NCI-H146 treated with DMSO at 0.1 percent for 48 hours (cell line): Measurements from ENCODE around the gene NMT1.

Experiments used
- DNase-seq: peaks from one replicate; lab custom pipeline; 2025; ENCODE audit not compliant: unreplicated experiment; lab: John Stamatoyannopoulos, UW

Gene NMT1

GRCh38 chr17:45060797-45061605 lies at the start of gene NMT1:
Gene NMT1 (plus strand): TSS chr17:45061317. CDS start chr17:45061330, 13 bp downstream.
- peak; percentile 99 for DNase-seq

DNA sequence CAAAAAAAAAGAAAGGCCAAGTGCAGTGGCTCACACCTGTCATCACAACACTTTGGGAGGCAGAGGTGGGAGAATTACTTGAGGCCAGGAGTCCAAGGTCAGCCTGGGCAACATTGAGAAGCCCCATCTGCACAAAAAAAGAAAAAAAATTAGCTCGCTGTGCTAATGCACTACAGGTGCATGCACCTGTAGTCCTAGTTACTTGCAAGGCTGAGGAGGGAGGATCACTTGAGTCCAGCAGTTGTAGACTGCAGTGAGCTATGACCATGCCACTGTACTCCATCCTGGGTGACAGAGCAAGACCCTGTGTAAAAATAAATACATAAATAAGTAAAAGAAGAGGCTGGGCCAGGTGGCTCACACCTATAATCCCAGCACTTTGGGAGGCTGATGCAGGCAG lies 49.4 kb upstream of the NMT1 start:
- DNase-seq = no peak

DNA sequence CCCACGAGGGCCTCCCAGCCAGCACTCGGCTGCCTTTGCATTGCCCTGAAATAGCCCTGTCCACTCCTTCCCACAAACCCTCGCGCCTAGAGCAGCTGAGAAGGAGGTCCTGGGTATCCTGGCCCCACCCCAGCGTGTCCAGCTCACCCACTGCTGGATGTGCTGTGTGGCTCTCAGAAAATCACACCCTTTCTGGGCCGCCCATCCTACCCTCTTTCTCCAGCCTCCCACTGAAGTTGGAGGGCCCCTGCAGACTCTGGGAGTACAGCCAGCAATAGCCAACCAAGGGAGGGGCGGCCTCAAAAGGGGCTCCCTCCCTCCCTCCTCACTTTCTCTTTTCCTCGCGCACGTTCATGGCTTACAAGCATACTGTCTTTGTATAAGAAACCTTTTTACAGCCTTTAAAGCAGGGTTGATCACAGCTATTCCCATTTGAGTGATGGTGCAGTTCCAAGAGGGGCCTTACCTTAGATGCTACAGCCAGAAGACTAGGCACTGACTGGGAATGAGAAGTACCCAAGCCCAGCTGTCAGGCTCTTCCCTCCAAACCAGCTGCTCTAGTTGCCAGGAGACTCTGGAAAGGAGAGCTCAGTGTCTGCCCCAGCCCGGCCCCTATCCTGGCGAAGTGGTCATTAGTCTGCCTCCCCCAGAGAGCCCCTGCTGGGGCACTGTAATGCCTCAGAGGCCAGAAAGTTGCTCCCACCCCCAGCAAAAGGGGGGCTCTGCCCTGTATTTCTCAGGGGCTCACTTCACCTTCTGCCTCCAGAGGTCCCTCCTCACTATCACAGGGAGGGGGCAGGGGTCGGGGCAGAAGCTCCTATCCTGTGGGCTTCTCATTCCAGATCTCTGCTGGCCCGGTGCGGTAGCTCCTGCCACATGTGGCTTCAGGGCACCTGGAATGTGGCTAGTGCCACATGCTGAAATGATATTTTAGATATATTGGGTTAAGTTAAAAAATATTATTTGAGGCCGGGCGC lies 47.8 kb upstream of the NMT1 start:
- DNase-seq = peak; percentile 58

- no peak for DNase-seq
Observed at GRCh38 chr17:45016237-45016636, 44.9 kb upstream of the NMT1 start.

DNA sequence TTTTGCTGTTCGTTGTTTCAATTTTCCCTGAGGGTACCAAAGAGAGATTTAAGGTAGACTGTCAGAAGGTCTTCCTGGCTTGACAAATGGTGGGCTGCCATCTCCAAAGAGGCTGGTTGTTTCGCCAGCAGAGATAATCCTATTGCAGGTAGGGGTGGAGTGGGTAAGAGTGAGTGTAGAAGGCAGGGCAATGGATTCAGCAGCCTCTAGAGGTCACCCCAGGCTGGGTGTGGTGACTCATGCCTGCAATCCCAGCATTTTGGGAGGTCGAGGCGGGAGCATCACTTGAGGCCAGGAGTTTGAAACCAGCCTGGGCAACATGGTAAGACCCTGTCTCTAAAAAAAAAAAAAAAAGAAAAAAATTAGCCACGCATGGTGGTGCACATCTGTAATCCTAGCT lies 44.3 kb upstream of the NMT1 start:
- DNase-seq = no peak

DNA sequence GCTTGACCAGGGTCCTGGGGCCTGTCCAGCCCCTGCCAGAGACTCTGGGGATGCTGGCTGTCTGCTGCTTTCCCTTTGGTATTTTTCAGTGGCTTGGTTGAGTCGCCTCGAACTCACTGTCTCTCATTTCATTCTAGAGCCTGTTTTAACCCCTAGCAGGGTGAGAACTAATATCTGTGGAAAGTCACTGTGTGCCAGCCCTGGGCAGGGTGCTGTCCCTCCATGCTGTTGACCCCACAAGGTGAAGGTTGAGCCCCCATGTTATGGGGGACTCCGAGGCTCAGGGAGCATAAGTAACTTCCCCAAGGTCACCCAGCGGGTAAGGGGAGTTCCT lies 42.6 kb upstream of the NMT1 start:
- DNase-seq = no peak

DNA sequence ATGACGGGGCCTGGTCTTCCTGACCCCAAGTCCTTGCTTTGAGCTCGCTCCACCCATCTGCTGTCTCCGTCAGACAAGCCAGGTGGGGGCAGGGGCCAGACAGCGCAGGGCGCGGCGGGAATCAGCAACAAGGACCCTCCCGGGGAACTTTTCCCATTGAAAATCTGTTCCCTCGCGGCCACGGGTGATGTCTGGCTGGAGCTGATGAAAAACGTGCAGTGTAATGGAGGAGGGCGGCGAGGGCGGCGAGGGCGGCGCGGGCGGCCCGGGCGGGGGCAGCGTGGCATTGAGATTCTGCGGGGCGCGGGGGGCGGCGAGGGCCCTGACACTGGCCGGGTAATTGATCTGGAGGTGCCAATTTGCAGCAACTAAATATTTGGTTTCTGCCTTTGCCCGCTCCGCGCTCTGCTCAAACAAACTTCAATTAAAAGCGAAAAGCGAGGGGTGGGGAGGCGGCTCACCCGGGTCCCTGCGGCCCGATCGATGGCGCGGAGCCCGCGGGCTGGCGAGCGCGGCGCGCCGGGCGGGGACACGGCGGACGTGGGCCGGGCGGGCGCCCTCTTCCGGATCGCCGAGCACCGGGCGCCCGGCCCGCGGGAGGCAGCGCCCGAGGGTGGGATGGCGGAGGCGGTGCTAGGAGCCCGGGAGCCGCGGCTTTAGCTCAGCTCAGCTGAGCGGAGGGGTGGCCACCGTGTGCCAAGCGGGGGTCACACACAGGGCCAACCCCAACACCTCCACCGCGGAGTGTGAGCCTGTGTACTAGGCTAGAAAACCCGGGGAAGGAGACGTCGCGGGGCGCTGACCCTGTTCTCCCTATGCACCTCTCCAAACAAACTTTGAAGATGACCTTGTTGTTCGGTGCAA lies 42.0 kb upstream of the NMT1 start:
- DNase-seq = peak; percentile 22

GRCh38 chr17:45020354-45021138 lies 40.6 kb upstream of the NMT1 start:
- no peak for DNase-seq

DNA sequence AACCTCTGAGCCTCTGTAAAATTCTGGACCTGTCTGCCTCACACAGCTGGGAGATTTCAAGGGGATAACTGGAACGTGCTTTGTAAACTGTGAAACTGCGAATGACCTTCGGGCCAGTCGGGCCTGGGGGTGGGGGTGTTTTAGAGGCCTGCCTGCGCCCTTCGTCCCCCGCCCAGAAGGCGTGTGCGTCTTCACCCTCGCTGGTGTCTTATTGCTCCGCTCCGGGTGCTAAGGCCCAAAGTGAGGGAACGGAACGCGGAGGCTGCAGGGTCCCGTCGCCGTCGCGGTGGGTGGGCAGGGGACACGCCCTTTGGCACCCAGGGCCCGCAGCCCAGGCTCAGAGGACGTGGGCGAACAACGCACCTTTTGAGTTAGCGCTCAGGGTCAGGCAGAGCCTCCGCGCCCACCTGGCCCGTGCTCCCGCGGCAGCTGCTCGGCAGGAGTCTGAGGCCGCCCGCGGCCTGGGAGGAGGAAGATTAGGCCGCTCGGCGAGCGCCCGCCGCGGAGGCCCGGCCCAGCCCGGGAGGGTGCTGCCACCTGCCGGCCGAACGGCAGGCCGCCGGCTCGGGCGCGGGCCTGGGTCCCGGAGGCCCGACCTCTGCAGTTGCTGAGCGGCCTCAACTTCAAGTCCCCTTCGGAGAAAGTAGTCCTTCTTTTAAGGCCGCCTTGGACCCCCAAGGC lies 39.4 kb upstream of the NMT1 start:
- DNase-seq = peak; percentile 43

DNA sequence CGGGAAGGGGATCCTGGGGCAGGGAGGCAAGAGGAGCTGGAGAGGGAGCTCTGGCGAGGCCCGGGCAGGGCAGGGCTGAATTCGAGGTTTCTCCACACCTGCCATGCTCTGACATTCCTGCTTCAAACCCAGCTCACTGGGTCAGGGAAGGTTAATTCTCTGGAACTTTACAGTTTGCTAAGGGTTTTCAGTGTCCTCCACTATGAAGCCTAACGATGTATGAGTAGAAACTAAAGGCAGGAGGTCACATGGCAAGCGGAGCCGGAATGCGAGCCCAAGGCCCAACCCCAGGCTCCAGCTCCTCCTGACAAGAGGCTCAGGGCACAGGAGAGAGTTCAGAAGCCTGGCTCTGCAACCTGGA lies 38.8 kb upstream of the NMT1 start:
- no peak for DNase-seq

GRCh38 chr17:45022655-45023339 lies 38.3 kb upstream of the NMT1 start:
- no peak for DNase-seq

GRCh38 chr17:45029096-45029495 lies 32.0 kb upstream of the NMT1 start:
- DNase-seq = no peak

GRCh38 chr17:45029758-45030423 lies 31.2 kb upstream of the NMT1 start:
- DNase-seq = no peak

- DNase-seq = no peak
Observed at GRCh38 chr17:45030733-45031132, 30.4 kb upstream of the NMT1 start.

DNA sequence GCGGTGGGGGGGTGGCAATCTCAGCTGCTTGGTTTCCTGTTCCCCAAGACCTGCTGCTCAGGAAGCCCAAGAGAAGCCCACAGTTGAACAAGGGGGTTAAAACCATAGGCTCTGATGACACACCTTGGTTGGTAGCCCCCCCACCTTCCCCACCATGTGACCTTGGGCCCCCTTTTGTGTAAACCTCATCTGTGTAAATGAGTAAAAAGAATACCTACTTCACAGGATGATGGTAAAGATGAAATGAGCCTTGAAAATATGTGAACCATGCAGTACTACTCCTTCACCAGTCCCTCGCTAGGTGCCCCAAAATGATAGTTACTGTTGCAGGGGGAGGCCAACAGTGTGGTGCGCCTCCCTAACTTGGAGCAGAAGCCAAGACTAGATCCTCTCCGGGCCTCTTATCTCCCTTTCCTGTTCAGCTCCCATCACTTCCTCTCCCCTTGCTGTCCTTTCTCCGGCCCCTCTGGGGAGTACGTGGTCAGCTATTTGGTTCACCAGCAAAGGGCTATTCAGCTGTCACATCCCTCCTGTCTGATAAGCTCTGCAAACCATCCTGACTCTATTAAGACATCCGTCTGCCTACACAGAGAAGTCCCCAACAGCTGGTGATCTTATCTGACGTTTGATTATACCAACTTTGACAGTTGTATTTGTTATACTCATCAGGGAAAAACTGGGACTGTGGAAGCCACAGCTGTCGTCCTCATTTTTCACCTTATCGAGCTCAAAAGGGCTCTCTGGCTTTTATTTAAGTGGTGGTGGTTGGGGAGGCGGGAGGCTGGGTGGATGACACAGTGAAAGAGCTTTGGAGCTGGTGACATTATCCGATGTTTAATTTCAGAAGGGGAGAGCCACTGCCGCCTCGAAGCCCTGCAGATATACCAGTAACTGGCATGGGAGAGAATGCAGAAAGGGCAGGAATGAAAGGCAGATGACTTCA lies 29.6 kb upstream of the NMT1 start:
- DNase-seq = no peak

DNA sequence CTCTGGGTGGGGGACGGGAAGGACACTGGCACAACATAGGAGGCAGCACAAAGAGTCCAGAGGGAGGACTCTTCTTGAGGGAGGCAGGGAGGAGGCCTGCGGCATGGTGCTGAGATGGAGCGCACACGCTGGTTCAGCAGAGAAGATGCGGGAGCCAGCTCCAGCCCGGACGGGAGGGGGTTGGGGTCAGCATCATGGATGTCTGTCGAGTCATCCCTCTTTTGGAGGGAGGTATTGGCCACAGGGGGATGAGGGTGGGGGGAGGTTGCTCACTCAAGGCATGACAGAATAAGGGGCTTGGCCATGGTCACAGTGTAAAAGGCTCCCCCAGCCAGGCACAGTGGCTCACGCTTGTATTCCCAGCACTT lies 29.0 kb upstream of the NMT1 start:
- DNase-seq = no peak

DNA sequence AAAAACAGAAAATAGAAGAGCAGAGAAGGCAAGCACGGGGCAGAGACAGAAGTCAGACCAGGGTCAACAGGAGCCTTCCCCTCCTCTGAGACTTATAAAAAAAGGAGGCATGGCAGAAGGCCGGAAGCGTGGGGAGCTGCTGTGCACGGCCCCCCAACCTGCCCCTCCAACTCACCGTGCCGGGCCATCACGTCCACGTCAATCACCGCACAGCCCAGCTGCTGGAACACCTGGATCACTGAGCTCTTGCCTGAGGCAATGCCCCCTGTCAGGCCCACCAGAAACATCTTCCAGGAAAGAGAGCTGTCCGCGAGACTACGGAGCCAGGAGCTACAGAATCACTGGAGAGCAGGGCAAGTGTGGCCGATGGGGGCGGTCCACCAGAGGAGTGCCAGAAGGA lies 26.5 kb upstream of the NMT1 start:
- no peak for DNase-seq

DNA sequence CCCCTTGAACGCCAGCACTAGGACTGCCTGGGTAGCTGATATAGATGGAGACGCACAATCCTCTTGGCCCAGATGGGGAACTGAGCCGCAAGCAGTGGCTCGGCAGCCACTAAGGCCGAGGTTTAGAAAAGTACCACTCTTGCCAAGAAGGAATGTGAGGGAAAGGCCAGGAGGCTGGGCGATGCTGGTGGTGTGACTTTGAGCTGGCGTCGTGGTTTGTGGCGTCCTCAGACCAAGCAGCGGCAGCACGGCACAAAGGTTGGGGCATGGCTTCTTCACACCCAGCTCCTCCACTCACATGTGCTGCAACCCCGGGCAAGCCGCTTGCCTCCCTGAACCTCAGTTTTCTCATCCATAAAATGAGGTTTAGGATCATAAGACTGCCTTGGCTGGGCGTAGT lies 25.3 kb upstream of the NMT1 start:
- DNase-seq = no peak
